HL-60 (cell line): ENCODE results near the gene GBA3.

Experiments
- POLR2AphosphoS5 ChIP-seq: IDR thresholded peaks from 2 replicates; pipeline ENCODE4 v1.6.1; 2012; ENCODE audit warnings: low read depth
- TF ChIP-seq, protein P1 (sequence below): IDR thresholded peaks from one replicate; pipeline ENCODE4 v1.5.1; 2011; ENCODE audit warnings: low read length, control low read depth, inconsistent platforms; ENCODE audit not compliant: insufficient read depth

DNA sequence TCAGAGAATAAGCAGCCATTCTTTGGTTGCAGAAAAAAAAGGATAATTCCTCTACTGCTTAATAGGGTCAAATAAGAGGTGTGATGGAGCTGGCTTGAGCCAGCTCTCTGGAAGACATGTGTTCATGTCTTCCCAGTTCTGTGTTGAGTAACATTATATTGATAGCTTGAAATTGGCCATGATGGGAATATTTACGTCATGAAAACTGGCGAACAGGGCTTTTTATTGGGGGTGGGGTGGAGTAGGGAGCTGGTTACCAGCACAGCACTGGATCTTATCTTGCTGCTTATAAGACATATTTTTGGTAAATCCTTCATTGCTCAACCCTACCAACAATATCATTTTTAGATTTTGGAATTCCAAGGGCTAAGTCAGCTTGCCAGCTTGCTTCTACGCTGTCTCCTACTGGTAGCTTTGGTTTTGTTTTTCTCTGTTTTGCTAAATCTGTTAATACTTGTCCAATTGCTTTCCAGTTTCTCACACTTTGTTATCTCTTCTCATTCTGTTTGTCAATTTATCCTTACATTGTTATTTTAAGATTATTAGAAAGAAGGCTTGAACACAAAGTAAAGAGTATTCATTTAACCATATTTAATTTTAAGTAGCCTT, 25.3 kb upstream of the GBA3 start:
- TF ChIP-seq, protein P1, sequence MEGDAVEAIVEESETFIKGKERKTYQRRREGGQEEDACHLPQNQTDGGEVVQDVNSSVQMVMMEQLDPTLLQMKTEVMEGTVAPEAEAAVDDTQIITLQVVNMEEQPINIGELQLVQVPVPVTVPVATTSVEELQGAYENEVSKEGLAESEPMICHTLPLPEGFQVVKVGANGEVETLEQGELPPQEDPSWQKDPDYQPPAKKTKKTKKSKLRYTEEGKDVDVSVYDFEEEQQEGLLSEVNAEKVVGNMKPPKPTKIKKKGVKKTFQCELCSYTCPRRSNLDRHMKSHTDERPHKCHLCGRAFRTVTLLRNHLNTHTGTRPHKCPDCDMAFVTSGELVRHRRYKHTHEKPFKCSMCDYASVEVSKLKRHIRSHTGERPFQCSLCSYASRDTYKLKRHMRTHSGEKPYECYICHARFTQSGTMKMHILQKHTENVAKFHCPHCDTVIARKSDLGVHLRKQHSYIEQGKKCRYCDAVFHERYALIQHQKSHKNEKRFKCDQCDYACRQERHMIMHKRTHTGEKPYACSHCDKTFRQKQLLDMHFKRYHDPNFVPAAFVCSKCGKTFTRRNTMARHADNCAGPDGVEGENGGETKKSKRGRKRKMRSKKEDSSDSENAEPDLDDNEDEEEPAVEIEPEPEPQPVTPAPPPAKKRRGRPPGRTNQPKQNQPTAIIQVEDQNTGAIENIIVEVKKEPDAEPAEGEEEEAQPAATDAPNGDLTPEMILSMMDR: no peak
- no peak for TF ChIP-seq POLR2AphosphoS5
